Natural killer cell (primary cell): ENCODE data around the gene CST8. TPM values are rescaled to one million over a fixed set of nuclear protein-coding genes. Genes with fewer than 3 reads are reported as not detected.

Experiments
- ATAC-seq, 3 donors: fragments of 150-1000 bp in 2 of 3; fragments of 200-7000 bp in 1 of 3; cut with Tn5 transposase; 1 replicate in 1 of 3; 2 replicates in 2 of 3; pipeline ENCODE4 v1.10.0; 2021; ENCODE audit warnings: mild to moderate bottlenecking in 2 of 3, moderate library complexity in 2 of 3
- DNase-seq, 2 donors: peaks; one replicate each; pipeline versions ENCODE4 v3.0.0 to v3.0.0-alpha.2; 2013 to 2021; ENCODE audit warnings: mixed read lengths in 1 of 2
- H3K27ac ChIP-seq: one replicate; pipeline ENCODE4 v1.5.1; 2013; ENCODE audit warnings: mild to moderate bottlenecking, low read length
- H3K27me3 ChIP-seq: one replicate; pipeline ENCODE4 v1.6.1; 2013; ENCODE audit warnings: low read length; ENCODE audit not compliant: control insufficient read depth, insufficient read depth
- H3K36me3 ChIP-seq: one replicate; pipeline ENCODE4 v1.6.1; 2013; ENCODE audit warnings: low read length; ENCODE audit not compliant: control insufficient read depth, insufficient read depth
- H3K4me1 ChIP-seq: one replicate; pipeline ENCODE4 v1.6.1; 2013; ENCODE audit warnings: low read length; ENCODE audit not compliant: control insufficient read depth, insufficient read depth
- H3K4me3 ChIP-seq: one replicate; pipeline ENCODE4 v1.5.1; 2013; ENCODE audit warnings: low read length
- H3K9me3 ChIP-seq: one replicate; pipeline ENCODE4 v1.6.1; 2013; ENCODE audit warnings: low read length; ENCODE audit not compliant: control insufficient read depth, insufficient read depth
- H3K27ac Mint-ChIP-seq, 2 donors: one replicate each; pipeline ENCODE4 v1.8.0; 2022; ENCODE audit warnings: mild to moderate bottlenecking in 2 of 2, mixed read lengths in 2 of 2, moderate library complexity in 1 of 2
- H3K27me3 Mint-ChIP-seq, 2 donors: one replicate each; pipeline ENCODE4 v1.8.0; 2022; ENCODE audit warnings: low read depth in 2 of 2, mixed read lengths in 2 of 2
- H3K36me3 Mint-ChIP-seq: one replicate; pipeline ENCODE4 v1.8.0; 2022; ENCODE audit warnings: mixed read lengths
- H3K4me1 Mint-ChIP-seq, 2 donors: one replicate each; pipeline ENCODE4 v1.8.0; 2022; ENCODE audit warnings: mixed read lengths in 2 of 2
- H3K4me3 Mint-ChIP-seq: one replicate; pipeline ENCODE4 v1.8.0; 2022; ENCODE audit warnings: mild to moderate bottlenecking, moderate library complexity, mixed read lengths
- H3K9me3 Mint-ChIP-seq, 2 donors: one replicate each; pipeline ENCODE4 v1.8.0; 2022; ENCODE audit warnings: mixed read lengths in 2 of 2
- CTCF ChIP-seq: fragments of 200-600 bp; IDR thresholded peaks from one replicate; pipeline ENCODE4 v1.8.0; 2022; ENCODE audit warnings: antibody characterized with exemption
- WGBS: methylation state at CpG from one replicate; pipeline ENCODE4 v1.1.7; 2013; ENCODE audit warnings: missing lambda C conversion rate; ENCODE audit not compliant: insufficient coverage; 5-methylcytosine and 5-hydroxymethylcytosine counted together
- intact Hi-C: fragments of 100-400 bp; cut with micrococcal nuclease; formaldehyde crosslinking; loops from one replicate; pipeline ENCODE4 v1.14.2; 2022
- total RNA-seq, 4 donors: library from RNA; stranded (reverse); fragments of 120-200 nt in 1 of 4; gene quantifications; one replicate each; pipeline versions ENCODE4 v1.2.3 to v1.2.4, GENCODE V29; 2013 to 2022

CST8 gene
- total RNA-seq, 3 donors from 2014 or later (not counting 1 experiment from before 2014, with no cell fraction given) = not detected

GRCh38 chr20:23445596-23446217 is 45.2 kb upstream of the CST8 start:
- Mint-ChIP-seq H3K4me3 (no peak overlapping the region), H3K27ac (no peak overlapping the region), H3K36me3 (no peaks in the 10 kb centered on the region), H3K4me1 (peaks cover 13 to 20% of the 10 kb centered on the region in 2 donors), H3K9me3 (no peaks in the 10 kb centered on the region), H3K27me3 (no peaks in the 10 kb centered on the region)
- DNase-seq = no peak
- Histone ChIP-seq H3K4me1 (peaks cover 9% of the 10 kb centered on the region), H3K36me3 (no peaks in the 10 kb centered on the region), H3K27me3 (no peaks in the 10 kb centered on the region), H3K4me3 (no peak overlapping the region), H3K9me3 (no peaks in the 10 kb centered on the region), H3K27ac (no peak overlapping the region)
- no peak for TF ChIP-seq CTCF
- intact Hi-C loops = no loop called here
- ATAC-seq = no peak
- whole genome bisulfite sequencing = 94% methylated on average over 7 of the region's 7 CpGs

DNA sequence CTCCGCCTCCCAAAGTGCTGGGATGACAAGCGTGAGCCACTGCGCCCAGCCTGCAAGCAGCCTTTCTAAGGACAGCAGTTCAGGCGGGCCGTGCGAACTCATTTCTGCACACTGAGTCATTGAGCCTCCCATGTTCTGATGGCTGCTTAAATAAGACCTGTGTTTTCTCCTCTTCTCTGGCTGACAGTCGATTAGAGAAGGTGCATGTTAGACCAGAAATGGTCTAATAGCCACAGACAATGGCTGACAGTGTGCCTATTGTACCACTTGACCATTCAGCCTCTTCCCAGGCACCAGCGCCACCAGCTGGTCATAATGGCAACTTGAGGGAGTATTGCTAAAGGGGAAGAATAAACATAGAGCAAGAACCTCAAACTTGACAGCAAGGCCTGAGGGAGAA is 44.4 kb upstream of the CST8 start:
- Histone ChIP-seq H3K27ac (no peak overlapping the region), H3K9me3 (no peaks in the 10 kb centered on the region), H3K27me3 (no peaks in the 10 kb centered on the region), H3K36me3 (no peaks in the 10 kb centered on the region), H3K4me3 (no peak overlapping the region), H3K4me1 (peaks cover 9% of the 10 kb centered on the region)
- no peaks in the 10 kb centered on the region for H3K36me3 Mint-ChIP-seq
- no peaks in the 10 kb centered on the region for H3K9me3 Mint-ChIP-seq
- no peaks in the 10 kb centered on the region for H3K27me3 Mint-ChIP-seq
- H3K27ac Mint-ChIP-seq = peak overlapping the region in 1 of 2 donors; percentile 53
- H3K4me1 Mint-ChIP-seq = peaks cover 13 to 20% of the 10 kb centered on the region in 2 donors
- 90% methylated on average over 7 of the region's 8 CpGs for WGBS
- intact Hi-C loops = no loop called here
- TF ChIP-seq CTCF = peak; percentile 11
- DNase-seq (peak in 1 of 2 donors; percentile 26), ATAC-seq (no peak)
- H3K4me3 Mint-ChIP-seq = no peak overlapping the region

- TF ChIP-seq CTCF = no peak
- Histone ChIP-seq H3K36me3 (no peaks in the 10 kb centered on the region), H3K27ac (no peak overlapping the region), H3K4me3 (no peak overlapping the region), H3K4me1 (peaks cover 6% of the 10 kb centered on the region), H3K27me3 (no peaks in the 10 kb centered on the region), H3K9me3 (no peaks in the 10 kb centered on the region)
- no peaks in the 10 kb centered on the region for H3K27me3 Mint-ChIP-seq
- H3K9me3 Mint-ChIP-seq = no peaks in the 10 kb centered on the region
- ATAC-seq = no peak
- 95% methylated on average over 5 of the region's 5 CpGs for WGBS
- peaks cover 13 to 14% of the 10 kb centered on the region in 2 donors for H3K4me1 Mint-ChIP-seq
- H3K27ac Mint-ChIP-seq = no peak overlapping the region
- DNase-seq = no peak
- intact Hi-C loops = no loop called here
- no peaks in the 10 kb centered on the region for H3K36me3 Mint-ChIP-seq
- no peak overlapping the region for H3K4me3 Mint-ChIP-seq
These were observed 42.8 kb upstream of the CST8 start for GRCh38 chr20:23448167-23448566.

- Mint-ChIP-seq H3K4me1 (peaks cover 13 to 14% of the 10 kb centered on the region in 2 donors), H3K27ac (peak overlapping the region in 1 of 2 donors; percentile 72), H3K36me3 (no peaks in the 10 kb centered on the region), H3K9me3 (no peaks in the 10 kb centered on the region), H3K4me3 (no peak overlapping the region), H3K27me3 (no peaks in the 10 kb centered on the region)
- intact Hi-C loops = no loop called here
- 14% methylated on average over 3 of the region's 3 CpGs for WGBS
- DNase-seq = peak in 1 of 2 donors; percentile 17
- peak in 2 of 3 donors; percentile 56 to 73 for ATAC-seq
- no peak for TF ChIP-seq CTCF
- Histone ChIP-seq H3K4me3 (no peak overlapping the region), H3K4me1 (peaks cover 8% of the 10 kb centered on the region), H3K27me3 (no peaks in the 10 kb centered on the region), H3K9me3 (no peaks in the 10 kb centered on the region), H3K36me3 (no peaks in the 10 kb centered on the region), H3K27ac (no peak overlapping the region)
These were observed 41.5 kb upstream of the CST8 start for GRCh38 chr20:23449421-23449820.
